GM06990 (cell line): ENCODE data around the gene KRT5.

Experiments
- DNase-seq: peaks from one replicate; pipeline ENCODE4 v3.0.0-alpha.2; 2011; ENCODE audit not compliant: insufficient read length; ENCODE audit errors: extremely low read depth
- H3K27me3 ChIP-seq: replicated peaks from 2 replicates; pipeline ENCODE4 v1.6.0; 2011; ENCODE audit warnings: low read length; ENCODE audit not compliant: control insufficient read depth, insufficient read depth
- H3K36me3 ChIP-seq: 2 replicates; pipeline ENCODE4 v1.5.1; 2011; ENCODE audit warnings: low read length; ENCODE audit not compliant: control insufficient read depth, insufficient read depth
- H3K4me3 ChIP-seq: replicated peaks from 2 replicates; pipeline ENCODE4 v1.5.1; 2011; ENCODE audit warnings: low read depth, mild to moderate bottlenecking, control low read depth, low read length
- TF ChIP-seq, protein P1 (sequence below): IDR thresholded peaks from 2 replicates; pipeline ENCODE4 v1.5.1; 2011; ENCODE audit warnings: low read length, control low read depth, mild to moderate bottlenecking, inconsistent platforms; ENCODE audit not compliant: insufficient read depth, poor library complexity, severe bottlenecking

KRT5 gene

GRCh38 chr12:52517888-52518287 lies 2.3 kb downstream of the KRT5 start:
- no peaks in the 10 kb centered on the region for H3K36me3 ChIP-seq
- no peaks in the 10 kb centered on the region; the same call in 1 of the 2 replicates for H3K27me3 ChIP-seq
- H3K4me3 ChIP-seq = no peak overlapping the region
- DNase-seq = no peak
- TF ChIP-seq, protein P1, sequence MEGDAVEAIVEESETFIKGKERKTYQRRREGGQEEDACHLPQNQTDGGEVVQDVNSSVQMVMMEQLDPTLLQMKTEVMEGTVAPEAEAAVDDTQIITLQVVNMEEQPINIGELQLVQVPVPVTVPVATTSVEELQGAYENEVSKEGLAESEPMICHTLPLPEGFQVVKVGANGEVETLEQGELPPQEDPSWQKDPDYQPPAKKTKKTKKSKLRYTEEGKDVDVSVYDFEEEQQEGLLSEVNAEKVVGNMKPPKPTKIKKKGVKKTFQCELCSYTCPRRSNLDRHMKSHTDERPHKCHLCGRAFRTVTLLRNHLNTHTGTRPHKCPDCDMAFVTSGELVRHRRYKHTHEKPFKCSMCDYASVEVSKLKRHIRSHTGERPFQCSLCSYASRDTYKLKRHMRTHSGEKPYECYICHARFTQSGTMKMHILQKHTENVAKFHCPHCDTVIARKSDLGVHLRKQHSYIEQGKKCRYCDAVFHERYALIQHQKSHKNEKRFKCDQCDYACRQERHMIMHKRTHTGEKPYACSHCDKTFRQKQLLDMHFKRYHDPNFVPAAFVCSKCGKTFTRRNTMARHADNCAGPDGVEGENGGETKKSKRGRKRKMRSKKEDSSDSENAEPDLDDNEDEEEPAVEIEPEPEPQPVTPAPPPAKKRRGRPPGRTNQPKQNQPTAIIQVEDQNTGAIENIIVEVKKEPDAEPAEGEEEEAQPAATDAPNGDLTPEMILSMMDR = no peak

DNA sequence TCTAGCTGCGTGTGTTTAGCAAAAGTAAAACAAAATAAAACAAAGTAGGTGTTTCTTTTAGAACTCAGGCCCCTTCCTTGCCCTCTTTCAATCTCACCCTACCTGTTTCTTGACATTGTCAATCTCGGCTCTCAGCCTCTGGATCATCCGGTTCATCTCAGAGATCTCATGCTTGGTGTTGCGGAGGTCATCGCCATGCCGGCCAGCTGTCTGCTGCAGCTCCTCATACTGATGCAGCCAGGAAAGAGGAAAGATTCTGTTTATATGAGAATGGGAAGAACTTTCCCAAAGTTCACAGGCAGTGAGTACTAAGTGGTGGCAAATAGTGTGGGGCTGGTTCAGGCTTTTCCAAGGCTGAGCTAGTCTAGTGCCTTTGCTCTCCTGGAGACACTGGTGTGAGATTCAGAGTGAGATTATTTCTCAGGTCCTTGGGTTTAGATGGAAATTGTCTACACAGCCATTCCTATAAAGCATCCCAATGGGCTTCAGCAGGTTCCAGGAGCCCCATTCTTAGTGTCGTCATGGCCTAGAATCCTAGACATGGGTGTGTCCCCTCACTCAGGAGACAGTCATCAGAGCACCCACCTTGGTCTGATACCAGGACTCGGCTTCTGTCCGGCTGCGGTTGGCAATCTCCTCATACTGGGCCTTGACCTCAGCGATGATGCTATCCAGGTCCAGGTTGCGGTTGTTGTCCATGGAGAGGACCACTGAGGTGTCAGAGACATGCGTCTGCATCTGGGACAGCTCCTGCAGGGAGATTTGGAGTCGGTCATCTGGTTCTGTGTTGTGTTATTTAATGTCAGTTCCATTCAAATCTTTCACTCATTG lies 3.0 kb downstream of the KRT5 start:
- Histone ChIP-seq H3K4me3 (no peak overlapping the region), H3K27me3 (no peaks in the 10 kb centered on the region; the same call in 1 of the 2 replicates), H3K36me3 (no peaks in the 10 kb centered on the region)
- TF ChIP-seq, protein P1 = no peak
- no peak for DNase-seq

GRCh38 chr12:52515927-52516831 lies 4.0 kb downstream of the KRT5 start:
- TF ChIP-seq, protein P1 = no peak
- H3K4me3 ChIP-seq = no peak overlapping the region
- no peak for DNase-seq
- no peaks in the 10 kb centered on the region; the same call in 1 of the 2 replicates for H3K27me3 ChIP-seq
- H3K36me3 ChIP-seq = no peaks in the 10 kb centered on the region

- H3K27me3 ChIP-seq = no peaks in the 10 kb centered on the region; the same call in 1 of the 2 replicates
- TF ChIP-seq, protein P1 = no peak
- H3K4me3 ChIP-seq = no peak overlapping the region
- no peaks in the 10 kb centered on the region for H3K36me3 ChIP-seq
- no peak for DNase-seq
Measured at GRCh38 chr12:52515319-52515646, 4.9 kb downstream of the KRT5 start.

DNA sequence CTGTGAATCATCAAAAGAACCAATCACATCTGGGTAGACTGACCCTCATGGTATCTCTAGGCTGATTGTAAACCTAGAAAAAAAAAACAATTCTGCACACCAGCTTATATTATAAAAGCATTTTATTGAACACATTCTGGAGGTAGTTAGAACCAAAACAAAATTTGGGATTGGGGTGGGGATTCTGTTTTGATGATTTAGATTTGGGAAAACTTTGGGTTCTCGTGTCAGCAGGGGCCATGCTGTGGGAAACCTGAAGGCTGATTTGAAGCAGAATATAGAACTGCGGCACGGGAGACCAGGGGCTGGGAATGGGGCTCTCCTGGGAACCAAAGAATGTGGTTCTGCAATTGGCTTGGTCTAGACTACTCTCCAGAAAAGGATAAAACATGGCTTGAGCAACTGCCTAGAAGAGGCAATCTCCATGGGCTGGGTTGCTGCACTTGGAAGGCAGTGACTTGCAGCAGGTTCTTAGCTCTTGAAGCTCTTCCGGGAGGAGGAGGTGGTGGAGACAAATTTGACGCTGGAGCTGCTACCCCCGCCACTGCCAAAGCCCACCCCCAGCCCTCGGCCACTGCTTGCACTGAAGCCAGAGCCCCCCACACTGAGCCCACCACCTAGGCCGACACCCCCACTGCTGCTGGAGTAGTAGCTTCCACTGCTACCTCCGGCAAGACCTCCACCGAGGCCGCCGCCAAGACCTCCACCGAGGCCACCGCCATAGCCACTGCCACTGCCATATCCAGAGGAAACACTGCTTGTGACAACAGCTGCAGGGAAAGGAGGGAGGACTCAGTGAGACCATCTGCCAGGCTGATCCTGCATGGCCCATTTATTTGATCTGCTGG lies 5.5 kb downstream of the KRT5 start:
- Histone ChIP-seq H3K4me3 (no peak overlapping the region), H3K27me3 (no peaks in the 10 kb centered on the region; the same call in 1 of the 2 replicates), H3K36me3 (no peaks in the 10 kb centered on the region)
- TF ChIP-seq, protein P1 = no peak
- DNase-seq = no peak
